Astrocyte (in vitro differentiated cells and primary cell): ENCODE measurements around the gene ARVCF. TPM values are rescaled to one million over a fixed set of nuclear protein-coding genes. Genes with fewer than 3 reads are reported as not detected.

ENCODE experiments used
- DNase-seq: peaks from one replicate; pipeline ENCODE4 v3.0.0-alpha.2; 2010; ENCODE audit warnings: low read depth
- FAIRE-seq: peaks from 2 replicates; lab custom pipeline; 2011; peaks lifted over from hg19 to GRCh38; lab: Jason Lieb, UNC
- H2AFZ ChIP-seq: 2 replicates; pipeline ENCODE4 v1.6.0; 2012; ENCODE audit warnings: low read depth, low read length, inconsistent platforms
- H3K27ac ChIP-seq: 2 replicates; pipeline ENCODE4 v1.5.1; 2011; ENCODE audit warnings: low read depth, low read length, inconsistent platforms
- H3K27me3 ChIP-seq: 2 replicates; pipeline ENCODE4 v1.6.0; 2011; ENCODE audit warnings: low read length, inconsistent platforms; ENCODE audit not compliant: insufficient read depth
- H3K36me3 ChIP-seq: 2 replicates; pipeline ENCODE4 v1.5.1; 2011; ENCODE audit warnings: low read length, inconsistent platforms; ENCODE audit not compliant: insufficient read depth
- H3K4me1 ChIP-seq: 2 replicates; pipeline ENCODE4 v1.5.1; 2011; ENCODE audit warnings: low read length, inconsistent platforms; ENCODE audit not compliant: insufficient read depth
- H3K4me2 ChIP-seq: 2 replicates; pipeline ENCODE4 v1.6.0; 2012; ENCODE audit warnings: low read length, inconsistent platforms
- H3K4me3 ChIP-seq: 2 replicates; pipeline ENCODE4 v1.5.1; 2011; ENCODE audit warnings: low read depth, mild to moderate bottlenecking, low read length, inconsistent platforms; ENCODE audit not compliant: insufficient read depth
- H3K79me2 ChIP-seq: 2 replicates; pipeline ENCODE4 v1.6.0; 2012; ENCODE audit warnings: mild to moderate bottlenecking, low read length, inconsistent platforms; ENCODE audit not compliant: insufficient read depth
- H3K9ac ChIP-seq: 2 replicates; pipeline ENCODE4 v1.6.0; 2012; ENCODE audit warnings: mild to moderate bottlenecking, low read length, inconsistent platforms
- H3K9me3 ChIP-seq: 2 replicates; pipeline ENCODE4 v1.5.1; 2012; ENCODE audit warnings: low read depth, mild to moderate bottlenecking, low read length, inconsistent platforms; ENCODE audit not compliant: insufficient read depth
- H4K20me1 ChIP-seq: 2 replicates; pipeline ENCODE4 v1.6.0; 2012; ENCODE audit warnings: low read length, inconsistent platforms; ENCODE audit not compliant: insufficient read depth
- H3K27ac Mint-ChIP-seq: one replicate; pipeline ENCODE4 v1.8.0; 2021; ENCODE audit warnings: mild to moderate bottlenecking, mixed read lengths; ENCODE audit not compliant: unreplicated experiment
- H3K27me3 Mint-ChIP-seq: one replicate; pipeline ENCODE4 v1.8.0; 2021; ENCODE audit warnings: low read depth, mixed read lengths; ENCODE audit not compliant: unreplicated experiment
- H3K36me3 Mint-ChIP-seq: one replicate; pipeline ENCODE4 v1.8.0; 2021; ENCODE audit warnings: low read depth, mixed read lengths; ENCODE audit not compliant: unreplicated experiment
- H3K4me1 Mint-ChIP-seq: one replicate; pipeline ENCODE4 v1.8.0; 2021; ENCODE audit warnings: low read depth, mixed read lengths; ENCODE audit not compliant: unreplicated experiment
- H3K4me3 Mint-ChIP-seq: one replicate; pipeline ENCODE4 v1.8.0; 2021; ENCODE audit warnings: mild to moderate bottlenecking, moderate library complexity, mixed read lengths; ENCODE audit not compliant: unreplicated experiment
- H3K9me3 Mint-ChIP-seq: one replicate; pipeline ENCODE4 v1.8.0; 2021; ENCODE audit warnings: mild to moderate bottlenecking, mixed read lengths; ENCODE audit not compliant: unreplicated experiment
- CTCF ChIP-seq: IDR thresholded peaks from 2 replicates; pipeline ENCODE4 v1.5.1; 2011; ENCODE audit warnings: low read depth, mild to moderate bottlenecking, inconsistent platforms, low read length, moderate library complexity; ENCODE audit not compliant: insufficient read depth
- EZH2 ChIP-seq: IDR thresholded peaks from 2 replicates; pipeline ENCODE4 v1.6.1; 2012; ENCODE audit warnings: mild to moderate bottlenecking, low read length, inconsistent platforms; ENCODE audit not compliant: insufficient read depth
- total RNA-seq: library from RNA; stranded (reverse); gene quantifications from 2 replicates; pipeline ENCODE4 v1.2.1, GENCODE V29; 2021

The ARVCF gene
- total RNA-seq, 1 donor from 2014 or later: 17.9 TPM

GRCh38 chr22:19992481-19992911 is 24.1 kb downstream of the ARVCF start:
- Histone ChIP-seq H2AFZ (no peak overlapping the region), H3K27me3 (peaks cover 6% of the 10 kb centered on the region), H3K9ac (no peak overlapping the region), H3K79me2 (no peaks in the 10 kb centered on the region), H3K27ac (no peak overlapping the region), H4K20me1 (no peaks in the 10 kb centered on the region), H3K36me3 (no peaks in the 10 kb centered on the region), H3K4me2 (no peak overlapping the region), H3K4me3 (no peak overlapping the region), H3K9me3 (no peaks in the 10 kb centered on the region), H3K4me1 (peaks cover 4% of the 10 kb centered on the region)
- Mint-ChIP-seq H3K27ac (no peak overlapping the region), H3K4me3 (no peak overlapping the region), H3K9me3 (no peaks in the 10 kb centered on the region), H3K36me3 (peaks cover 2% of the 10 kb centered on the region), H3K27me3 (peaks cover 3% of the 10 kb centered on the region), H3K4me1 (peaks cover 4% of the 10 kb centered on the region)
- FAIRE-seq: no peak
- TF ChIP-seq EZH2 (no peak), CTCF (no peak)
- DNase-seq: no peak

GRCh38 chr22:19991645-19992451 is 24.8 kb downstream of the ARVCF start:
- Histone ChIP-seq H3K9ac (no peak overlapping the region), H2AFZ (no peak overlapping the region), H4K20me1 (no peaks in the 10 kb centered on the region), H3K79me2 (no peaks in the 10 kb centered on the region), H3K9me3 (no peaks in the 10 kb centered on the region), H3K27ac (no peak overlapping the region), H3K4me2 (no peak overlapping the region), H3K27me3 (peaks cover 3% of the 10 kb centered on the region), H3K4me1 (peaks cover 4% of the 10 kb centered on the region), H3K4me3 (no peak overlapping the region), H3K36me3 (no peaks in the 10 kb centered on the region)
- H3K4me1 Mint-ChIP-seq: peaks cover 4% of the 10 kb centered on the region
- DNase-seq (no peak), FAIRE-seq (no peak)
- no peaks in the 10 kb centered on the region for H3K9me3 Mint-ChIP-seq
- peaks cover 3% of the 10 kb centered on the region for H3K27me3 Mint-ChIP-seq
- H3K4me3 Mint-ChIP-seq: no peak overlapping the region
- no peak overlapping the region for H3K27ac Mint-ChIP-seq
- TF ChIP-seq CTCF (no peak), EZH2 (no peak)
- H3K36me3 Mint-ChIP-seq: peaks cover 2% of the 10 kb centered on the region

- H4K20me1 ChIP-seq: no peaks in the 10 kb centered on the region
- H3K9me3 ChIP-seq: no peaks in the 10 kb centered on the region
- Mint-ChIP-seq H3K36me3 (peaks cover 2% of the 10 kb centered on the region), H3K4me1 (peaks cover 4% of the 10 kb centered on the region), H3K9me3 (no peaks in the 10 kb centered on the region), H3K4me3 (no peak overlapping the region), H3K27ac (no peak overlapping the region), H3K27me3 (peaks cover 3% of the 10 kb centered on the region)
- no peak overlapping the region for H3K9ac ChIP-seq
- no peaks in the 10 kb centered on the region for H3K27me3 ChIP-seq
- no peak overlapping the region for H2AFZ ChIP-seq
- TF ChIP-seq EZH2 (no peak), CTCF (no peak)
- FAIRE-seq (no peak), DNase-seq (no peak)
- no peak overlapping the region for H3K27ac ChIP-seq
- peaks cover 8% of the 10 kb centered on the region for H3K4me1 ChIP-seq
- H3K36me3 ChIP-seq: no peaks in the 10 kb centered on the region
- H3K79me2 ChIP-seq: no peaks in the 10 kb centered on the region
- H3K4me2 ChIP-seq: no peak overlapping the region
- no peak overlapping the region for H3K4me3 ChIP-seq
These were observed 25.3 kb downstream of the ARVCF start for GRCh38 chr22:19991395-19991644.
